Keratinocyte (primary cell): ENCODE results near the gene COA5. TPM values are rescaled to one million over a fixed set of nuclear protein-coding genes. Genes with fewer than 3 reads are reported as not detected.

Source experiments
- DNase-seq: peaks from one replicate; pipeline ENCODE4 v3.0.0-alpha.2; 2011; ENCODE audit warnings: low read depth, missing footprints, low spot score
- FAIRE-seq: peaks from 2 replicates; lab custom pipeline; 2011; peaks lifted over from hg19 to GRCh38; lab: Jason Lieb, UNC
- H2AFZ ChIP-seq: 2 replicates; pipeline ENCODE4 v1.6.0; 2012; ENCODE audit warnings: low read length, control low read depth, inconsistent platforms; ENCODE audit not compliant: control insufficient read depth
- H3K27ac ChIP-seq: 2 replicates; pipeline ENCODE4 v1.5.1; 2011; ENCODE audit warnings: low read length; ENCODE audit not compliant: control insufficient read depth, insufficient read depth
- H3K27me3 ChIP-seq: 3 replicates; pipeline ENCODE4 v1.6.0; 2011; ENCODE audit warnings: low read length; ENCODE audit not compliant: control insufficient read depth, insufficient read depth; ENCODE audit errors: extremely low read depth
- H3K36me3 ChIP-seq, 2 experiments: 2 replicates in 1 of 2; 3 replicates in 1 of 2; pipeline ENCODE4 v1.5.1; 2011; ENCODE audit warnings: low read length in 2 of 2, mild to moderate bottlenecking in 1 of 2; ENCODE audit not compliant: control insufficient read depth in 2 of 2, insufficient read depth in 2 of 2; ENCODE audit errors: extremely low read depth in 1 of 2
- H3K4me1 ChIP-seq: 3 replicates; pipeline ENCODE4 v1.5.1; 2011; ENCODE audit warnings: low read length; ENCODE audit not compliant: control insufficient read depth, insufficient read depth; ENCODE audit errors: extremely low read depth
- H3K4me2 ChIP-seq: 3 replicates; pipeline ENCODE4 v1.6.0; 2011; ENCODE audit warnings: low read depth, low read length; ENCODE audit not compliant: control insufficient read depth, insufficient read depth; ENCODE audit errors: extremely low read depth
- H3K4me3 ChIP-seq, 3 experiments: fragments of 200-600 bp in 1 of 3; sonication (generic) in 1 of 3; 2 replicates in 2 of 3; 3 replicates in 1 of 3; pipeline ENCODE4 v1.5.1; 2011 to 2016; ENCODE audit warnings: low read length in 3 of 3, mild to moderate bottlenecking in 3 of 3, control low read depth in 2 of 3, inconsistent platforms in 1 of 3, low read depth in 1 of 3, mixed read lengths in 1 of 3, mixed run types in 1 of 3, moderate library complexity in 1 of 3; ENCODE audit not compliant: control insufficient read depth in 2 of 3, insufficient read depth in 2 of 3; ENCODE audit errors: extremely low read depth in 1 of 3
- H3K79me2 ChIP-seq: 2 replicates; pipeline ENCODE4 v1.6.0; 2012; ENCODE audit warnings: low read length; ENCODE audit not compliant: control insufficient read depth, insufficient read depth
- H3K9ac ChIP-seq: 3 replicates; pipeline ENCODE4 v1.6.0; 2011; ENCODE audit warnings: low read length; ENCODE audit not compliant: control insufficient read depth, insufficient read depth; ENCODE audit errors: extremely low read depth
- H3K9me1 ChIP-seq: 3 replicates; pipeline ENCODE4 v1.6.0; 2011; ENCODE audit warnings: low read length; ENCODE audit not compliant: control insufficient read depth, insufficient read depth; ENCODE audit errors: extremely low read depth
- H3K9me3 ChIP-seq: 2 replicates; pipeline ENCODE4 v1.5.1; 2012; ENCODE audit warnings: low read depth, low read length; ENCODE audit not compliant: control insufficient read depth
- H4K20me1 ChIP-seq: 3 replicates; pipeline ENCODE4 v1.6.0; 2011; ENCODE audit warnings: low read length; ENCODE audit not compliant: control insufficient read depth, insufficient read depth; ENCODE audit errors: extremely low read depth
- CTCF ChIP-seq, 3 experiments: IDR thresholded peaks in 1 of 3; conservative IDR thresholded peaks in 1 of 3; optimal IDR thresholded peaks in 1 of 3; 2 replicates in 2 of 3; 3 replicates in 1 of 3; pipeline versions ENCODE3 to v1.5.1; 2011; ENCODE audit warnings: low read length in 3 of 3, mild to moderate bottlenecking in 3 of 3, moderate library complexity in 2 of 3, control low read depth in 1 of 3, inconsistent platforms in 1 of 3; ENCODE audit not compliant: insufficient read depth in 2 of 3; ENCODE audit errors: extremely low read depth in 1 of 3
- EZH2 ChIP-seq: IDR thresholded peaks from one replicate; pipeline ENCODE4 v1.6.1; 2012; ENCODE audit warnings: inconsistent platforms, mild to moderate bottlenecking, low read length, moderate library complexity
- dilution Hi-C: fragments of 300-500 bp; cut with MboI; formaldehyde crosslinking; loops from one replicate; pipeline ENCODE4 v1.7.0; 2020; ENCODE audit warnings: low sequenced_read_pairs; ENCODE audit not compliant: extremely low pct_ligation_motif_present
- polyA minus RNA-seq, 3 experiments: library from RNA; depleted of rRNA, polyadenylated mRNA; stranded (reverse); fragments of >200 nt; gene quantifications; 1 replicate in 1 of 3; 2 replicates in 1 of 3; 3 replicates in 1 of 3; pipeline ENCODE4 v1.2.3, GENCODE V29; 2011
- polyA plus RNA-seq, 5 experiments: library from polyadenylated mRNA; depleted of rRNA in 3 of 5; stranded (reverse) in 3 of 5; stranded (forward) in 1 of 5; unstranded in 1 of 5; fragments of >200 nt; gene quantifications; 1 replicate in 1 of 5; 2 replicates in 3 of 5; 3 replicates in 1 of 5; pipeline versions ENCODE4 v1.2.1 to v1.2.3, GENCODE V29; 2011 to 2012; ENCODE audit warnings: missing spikeins in 2 of 5, low read depth in 1 of 5, low replicate concordance in 1 of 5

Gene COA5
- polyA plus RNA-seq: 12.1 to 25.1 TPM (median 19.9 TPM) in 3 replicates
- 21.9 TPM for polyA plus RNA-seq (2011; ENCODE audit: low read depth)
- polyA plus RNA-seq (2011; cell fraction: cytosol; rRNA removed): 16.3 and 17.5 TPM in 2 replicates
- polyA plus RNA-seq (2011; cell fraction: nucleus; rRNA removed): 17.4 and 28.7 TPM in 2 replicates
- polyA plus RNA-seq (2012; ENCODE audit: low replicate concordance): 23.2 and 28.3 TPM in 2 replicates
- 0.30 to 3.2 TPM (median 2.2 TPM) in 3 replicates for polyA minus RNA-seq
- 11.7 TPM for polyA minus RNA-seq (2011; cell fraction: cytosol; rRNA and poly(A)+ RNA removed)
- 5.0 and 5.3 TPM in 2 replicates for polyA minus RNA-seq (2011; cell fraction: nucleus; rRNA and poly(A)+ RNA removed)

- peaks cover 68% of the 10 kb centered on the region for H3K79me2 ChIP-seq
- no peaks in the 10 kb centered on the region for H3K27me3 ChIP-seq
- peak; percentile 59 for DNase-seq
- peaks cover 26% of the 10 kb centered on the region for H3K4me1 ChIP-seq
- dilution Hi-C loops: no loop called here
- H3K9me1 ChIP-seq: peaks cover 3% of the 10 kb centered on the region
- H3K4me3 ChIP-seq: peak within 1 kb of the TSS; percentile 96 to 99 (median 98)
- FAIRE-seq: no peak
- H3K9ac ChIP-seq: peak within 1 kb of the TSS; percentile 97
- H3K36me3 ChIP-seq: peaks cover 7 to 14% of the 10 kb centered on the region in 2 experiments
- peak within 1 kb of the TSS; percentile 96 for H2AFZ ChIP-seq
- peak within 1 kb of the TSS; percentile 100 for H3K4me2 ChIP-seq
- no peaks in the 10 kb centered on the region for H4K20me1 ChIP-seq
- H3K27ac ChIP-seq: peak within 1 kb of the TSS; percentile 94
- H3K9me3 ChIP-seq: no peaks in the 10 kb centered on the region
- TF ChIP-seq EZH2 (no peak), CTCF (optimal IDR thresholded peaks at IDR 0.05 in 1 of 3, IDR thresholded peaks at IDR 0.05 in 1 of 3, conservative IDR thresholded peaks at IDR 0.05 in 1 of 3; ENCODE audit: extremely low read depth in 1 of 3, insufficient read depth in 2 of 3, low read length in 3 of 3) (no peak)
Measured at GRCh38 chr2:98608116-98608961, at the start of gene COA5, which contains the start of gene UNC50. Gene COA5 (minus strand): TSS chr2:98608512. CDS start chr2:98608405, 107 bp downstream. Gene UNC50 (plus strand): TSS chr2:98608589. CDS start chr2:98609760, 1,171 bp downstream.

DNA sequence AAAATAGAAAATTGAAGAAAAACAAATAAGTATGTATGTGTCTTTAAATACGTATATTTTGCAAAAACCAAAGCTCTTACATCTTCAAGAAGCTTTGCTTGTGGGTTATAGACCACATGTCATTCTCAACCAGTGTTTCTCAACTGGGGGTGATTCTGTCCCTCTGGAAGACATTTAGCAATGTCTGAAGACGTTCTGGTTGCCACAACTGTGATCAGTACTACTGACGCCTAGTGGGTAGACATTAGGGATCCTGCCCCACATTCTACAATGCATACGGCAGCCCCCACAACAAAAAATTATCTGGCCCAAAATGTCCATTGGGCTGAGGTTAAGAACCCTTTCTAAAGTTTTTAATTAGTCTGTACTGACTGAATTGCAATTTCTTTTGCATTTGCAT is 48.5 kb upstream of the COA5 start:
- Histone ChIP-seq H3K27ac (no peak overlapping the region), H3K36me3 (no peaks in the 10 kb centered on the region), H3K27me3 (no peaks in the 10 kb centered on the region), H3K4me1 (no peaks in the 10 kb centered on the region), H3K9ac (no peak overlapping the region), H3K4me2 (no peak overlapping the region), H4K20me1 (no peaks in the 10 kb centered on the region), H3K79me2 (no peaks in the 10 kb centered on the region), H2AFZ (no peak overlapping the region), H3K9me1 (no peaks in the 10 kb centered on the region), H3K4me3 (no peak overlapping the region), H3K9me3 (no peaks in the 10 kb centered on the region)
- DNase-seq (no peak), FAIRE-seq (no peak)
- TF ChIP-seq EZH2: no peak
- dilution Hi-C loops: no loop called here
